ENCODE data around the gene TJP1.

DNA sequence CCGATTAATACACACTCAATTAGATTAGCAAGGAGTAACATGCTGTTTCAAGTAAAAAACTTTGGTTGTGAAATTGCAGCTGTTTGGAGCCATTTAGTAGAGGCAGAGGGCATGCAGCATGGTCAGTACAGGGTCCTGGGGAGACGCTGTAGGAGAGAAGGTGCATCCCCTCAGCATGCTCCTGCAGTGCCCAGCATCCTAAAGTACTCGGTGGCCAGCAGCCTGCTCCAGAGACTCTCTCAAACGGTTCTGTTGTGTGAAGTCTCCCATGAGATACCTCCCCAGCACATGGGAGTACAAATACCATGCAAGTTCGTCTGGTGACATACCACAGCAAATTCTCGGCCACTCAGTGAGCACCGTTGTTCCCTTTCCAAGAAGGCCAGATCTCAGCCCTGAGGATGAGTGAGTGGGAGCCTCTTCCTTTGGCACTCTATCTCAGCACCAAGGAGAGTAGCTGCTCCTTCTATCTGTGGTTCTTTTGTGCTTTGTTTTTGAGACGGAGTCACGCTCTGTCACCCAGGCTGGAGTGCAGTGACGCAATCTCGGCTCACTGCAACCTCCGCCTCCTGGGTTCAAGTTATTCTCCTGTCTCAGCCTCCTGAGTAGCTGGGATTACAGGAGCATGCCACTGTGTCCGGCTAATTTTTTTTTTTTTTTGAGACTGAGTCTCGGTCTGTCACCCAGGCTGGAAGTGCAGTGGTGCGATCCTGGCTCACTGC, 72.7 kb downstream of the TJP1 start:
- TF ChIP-seq POLR2A (IDR thresholded peaks at IDR 0.05; ENCODE audit: low read depth, low read length) (no peak), TAF1 (IDR thresholded peaks at IDR 0.05; ENCODE audit: low read depth, low read length) (no peak)
